Measurements from ENCODE around the gene KCNJ1.

Gene KCNJ1

DNA sequence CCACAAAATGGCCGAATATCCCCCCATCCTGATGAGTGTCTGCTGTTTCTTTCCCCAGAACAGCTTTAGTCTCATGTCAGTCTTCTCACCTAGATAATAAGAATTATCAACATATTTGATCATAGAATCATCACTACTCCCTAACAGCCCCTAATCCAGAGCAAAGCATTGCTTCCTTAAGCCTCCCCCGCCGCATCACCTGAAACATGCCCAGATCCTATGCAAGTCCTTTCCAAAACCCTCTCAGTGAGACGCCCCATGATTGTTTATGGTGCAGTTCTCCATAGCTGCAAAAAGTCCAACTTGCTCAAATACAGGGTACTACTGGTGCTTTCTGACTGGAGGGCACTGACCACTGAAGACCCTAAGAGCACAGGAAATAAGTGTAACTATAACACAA is 20.1 kb downstream of the KCNJ1 start:
- DNase-seq, result no peak

DNA sequence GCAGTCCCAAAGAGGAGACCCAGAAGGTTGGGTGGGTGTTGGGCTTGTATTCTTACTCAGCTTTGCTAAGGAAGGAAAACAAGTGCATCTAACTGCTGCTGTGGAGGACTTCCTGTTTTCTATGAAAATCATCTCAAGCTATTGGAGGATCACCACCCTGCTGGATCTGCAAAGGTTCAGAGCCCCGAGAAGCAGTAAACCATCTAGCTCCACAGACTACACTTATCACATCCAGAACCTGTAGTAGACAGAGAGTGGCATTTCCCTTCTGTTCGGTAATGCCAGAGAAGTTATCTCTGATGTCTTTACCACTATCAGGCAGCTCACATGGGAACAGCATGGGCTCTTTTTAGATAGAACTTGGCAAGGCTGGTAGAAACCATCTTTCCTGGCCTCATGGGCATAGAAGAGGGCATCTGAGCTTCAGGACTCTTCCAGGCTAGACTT is 21.7 kb downstream of the KCNJ1 start:
- peak; percentile 33 for DNase-seq

DNA sequence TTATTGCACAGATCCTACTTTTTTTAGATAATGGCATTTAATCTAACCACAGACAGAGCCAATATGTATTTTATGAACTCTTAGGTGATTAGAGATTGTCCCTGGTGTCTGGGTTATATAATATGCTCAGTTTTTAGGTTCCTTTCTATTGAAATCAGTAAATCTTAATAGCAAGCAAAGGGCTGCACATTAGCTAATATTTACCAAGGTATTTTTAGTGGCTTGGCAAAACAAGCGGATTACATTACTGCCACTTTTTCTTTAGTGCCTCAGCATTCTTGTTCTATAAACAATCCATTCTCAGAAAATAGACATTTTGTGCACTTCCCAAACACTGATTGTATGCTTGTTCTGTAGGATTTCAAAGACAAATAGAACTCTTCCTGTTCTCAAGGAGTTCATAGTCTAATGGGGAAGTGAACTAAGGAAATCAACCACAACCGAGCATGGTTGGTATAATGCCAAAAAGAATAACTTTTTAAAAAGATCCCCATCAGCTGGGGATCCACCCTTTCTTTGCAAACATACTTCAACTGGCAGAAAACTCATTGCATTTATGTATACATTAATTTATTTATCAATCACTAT is 23.8 kb downstream of the KCNJ1 start:
- no peak for DNase-seq

DNA sequence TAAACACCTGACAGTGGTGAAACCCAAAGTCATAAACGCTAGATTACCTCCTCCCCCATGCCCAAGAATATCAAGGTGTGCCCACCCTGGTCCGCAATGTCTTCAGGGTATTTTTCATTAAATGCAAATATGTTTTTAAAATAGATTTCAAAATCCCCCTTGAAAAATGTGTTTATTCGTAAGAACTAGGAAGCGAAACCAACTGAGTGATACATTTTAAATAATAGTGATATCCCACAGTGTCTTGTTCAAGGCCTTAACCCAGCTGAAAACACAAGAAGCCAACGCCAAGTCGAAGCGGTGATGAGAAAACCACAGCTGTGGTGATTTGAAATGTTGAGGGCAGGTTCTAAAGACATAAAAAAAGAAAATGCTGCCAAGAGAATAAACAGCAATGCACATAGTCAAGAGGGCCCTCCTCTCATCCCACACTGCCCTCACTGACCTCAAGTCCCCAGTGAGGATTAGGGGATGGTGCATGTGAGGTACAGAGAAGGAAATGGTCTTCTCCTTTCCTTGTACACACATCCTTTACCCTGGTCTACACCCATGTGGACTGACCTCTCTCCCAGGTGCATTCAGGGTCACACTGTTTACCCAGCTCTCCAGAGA is 25.5 kb downstream of the KCNJ1 start:
- DNase-seq, result no peak

DNA sequence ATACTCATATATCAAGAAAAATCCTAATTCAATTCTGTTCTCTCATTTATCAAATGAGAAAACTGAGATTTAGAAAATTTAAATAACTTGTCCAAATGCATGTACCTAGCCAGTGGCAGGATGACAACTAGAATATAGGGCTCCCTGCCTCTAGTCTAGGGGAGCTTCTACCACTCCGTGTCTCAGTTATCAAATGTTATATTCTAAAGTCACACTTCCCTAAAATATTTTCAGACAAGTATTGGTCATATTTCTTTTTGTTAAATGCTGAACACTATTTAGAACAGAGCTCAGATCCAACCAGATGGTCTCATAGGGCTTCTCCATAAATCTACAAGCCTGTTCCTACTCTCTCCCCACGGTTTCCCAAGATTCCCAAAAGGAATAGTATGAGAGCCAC is 26.3 kb downstream of the KCNJ1 start:
- no peak for DNase-seq

GRCh38 chr11:128840137-128840536 is 27.0 kb downstream of the KCNJ1 start:
- DNase-seq, result no peak

DNA sequence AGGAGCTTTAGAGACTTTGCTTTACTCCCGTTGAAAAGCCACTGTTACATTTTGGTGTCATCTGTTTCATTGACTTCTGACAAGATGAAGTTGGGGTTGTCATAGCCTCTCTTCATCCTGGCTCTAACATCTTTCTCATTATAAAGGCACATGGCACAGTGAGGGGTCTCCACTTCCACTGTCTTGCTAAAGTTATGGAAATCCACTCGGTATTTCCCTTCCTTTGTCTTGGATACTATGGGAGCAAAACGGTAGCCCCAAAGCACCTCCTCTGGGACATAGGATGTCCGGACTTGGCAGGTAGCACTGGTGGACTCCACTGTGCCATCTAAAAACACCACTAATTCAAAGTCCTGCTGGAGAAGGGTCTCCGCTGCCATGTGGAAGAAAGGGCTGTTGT is 28.0 kb downstream of the KCNJ1 start:
- DNase-seq, result no peak

GRCh38 chr11:128837627-128838026 is 29.5 kb downstream of the KCNJ1 start:
- peak; percentile 18 for DNase-seq

- DNase-seq, result no peak
Measured at GRCh38 chr11:128835741-128836430, 31.2 kb downstream of the KCNJ1 start.

DNA sequence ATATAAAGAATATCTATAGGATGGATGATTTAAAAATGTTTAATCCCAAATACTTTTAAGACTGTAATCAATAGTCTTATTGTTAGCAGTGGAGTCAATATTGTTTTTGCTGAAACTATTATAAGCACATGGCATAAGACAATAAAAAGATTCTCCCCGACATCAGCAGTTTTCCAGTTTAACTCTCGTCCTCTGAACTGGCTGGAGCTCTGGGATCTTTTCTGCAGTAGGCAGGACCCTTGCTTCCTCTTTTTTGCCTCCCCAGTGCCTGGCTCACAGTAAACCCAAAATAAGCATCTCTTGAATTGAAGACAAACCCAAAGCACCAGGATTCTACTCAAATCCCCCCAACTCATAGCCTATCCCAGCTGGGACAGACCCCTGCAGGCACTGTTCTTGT is 32.9 kb downstream of the KCNJ1 start:
- no peak for DNase-seq

DNA sequence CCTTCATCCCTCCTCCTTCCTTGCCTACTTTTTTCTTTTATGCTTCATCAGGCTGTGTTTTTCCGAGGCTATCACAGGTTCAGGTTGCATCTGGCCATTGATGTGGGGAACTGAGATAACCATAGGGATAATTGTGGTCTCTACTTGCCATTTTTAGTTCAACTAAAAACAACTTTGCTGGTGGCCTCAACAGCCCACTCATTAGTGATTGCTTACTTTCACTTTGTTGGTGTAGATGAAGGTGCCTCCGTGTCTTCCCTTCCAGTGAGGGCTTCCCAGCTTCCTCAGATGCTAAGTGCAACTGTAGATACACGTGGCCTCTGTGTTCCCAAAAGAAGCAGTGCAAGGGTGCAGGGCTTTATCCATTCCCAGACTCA is 35.0 kb downstream of the KCNJ1 start:
- DNase-seq, result no peak

GRCh38 chr11:128831174-128832120 is 35.6 kb downstream of the KCNJ1 start:
- DNase-seq, result peak; percentile 88

- peak; percentile 49 for DNase-seq
Measured at GRCh38 chr11:128830290-128831173, 36.6 kb downstream of the KCNJ1 start.

DNA sequence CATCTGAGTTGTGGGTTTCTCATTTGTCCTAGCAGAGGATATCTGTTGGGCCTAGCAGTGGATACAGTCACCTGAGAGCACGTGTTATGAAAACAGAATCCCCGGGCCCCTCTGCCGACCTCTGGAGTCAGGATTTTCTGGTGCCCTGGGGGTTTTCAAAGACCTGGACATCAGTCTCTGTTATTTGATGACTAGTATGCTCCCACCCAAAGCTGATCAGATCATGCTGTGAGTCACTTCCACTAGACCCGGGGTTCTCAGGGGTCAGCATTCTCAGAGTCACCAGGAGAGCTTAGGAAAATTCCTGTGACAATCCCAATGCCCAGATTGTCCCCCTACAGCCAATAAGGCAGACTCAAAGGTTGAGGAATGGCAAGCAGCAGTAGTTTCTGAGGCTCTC is 38.7 kb downstream of the KCNJ1 start:
- DNase-seq, result no peak

- no peak for DNase-seq
Measured at GRCh38 chr11:128827191-128827893, 39.8 kb downstream of the KCNJ1 start.

- no peak for DNase-seq
Measured at GRCh38 chr11:128825050-128825784, 41.9 kb downstream of the KCNJ1 start.

- no peak for DNase-seq
Measured at GRCh38 chr11:128824191-128825049, 42.7 kb downstream of the KCNJ1 start.

DNA sequence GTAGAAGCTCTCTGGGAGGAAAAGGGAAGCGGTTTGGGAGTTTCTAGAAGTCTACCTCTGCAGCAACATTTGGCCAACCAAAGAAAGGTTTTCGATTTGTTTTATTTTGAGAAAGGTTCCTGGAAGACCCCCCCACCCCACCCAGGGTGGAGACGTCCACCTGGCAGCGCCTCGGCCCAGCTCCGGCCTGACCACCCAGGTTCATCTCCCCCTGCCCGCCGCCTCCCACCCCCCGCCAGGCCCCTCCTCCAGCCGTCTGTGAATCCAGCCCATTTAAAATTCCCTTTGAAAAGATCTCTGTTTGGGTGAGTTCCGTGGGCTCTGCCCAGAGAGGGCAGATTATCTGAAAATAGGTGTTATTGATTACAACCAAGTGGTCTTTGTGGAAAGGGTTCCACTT is 43.3 kb downstream of the KCNJ1 start:
- DNase-seq, result no peak

DNA sequence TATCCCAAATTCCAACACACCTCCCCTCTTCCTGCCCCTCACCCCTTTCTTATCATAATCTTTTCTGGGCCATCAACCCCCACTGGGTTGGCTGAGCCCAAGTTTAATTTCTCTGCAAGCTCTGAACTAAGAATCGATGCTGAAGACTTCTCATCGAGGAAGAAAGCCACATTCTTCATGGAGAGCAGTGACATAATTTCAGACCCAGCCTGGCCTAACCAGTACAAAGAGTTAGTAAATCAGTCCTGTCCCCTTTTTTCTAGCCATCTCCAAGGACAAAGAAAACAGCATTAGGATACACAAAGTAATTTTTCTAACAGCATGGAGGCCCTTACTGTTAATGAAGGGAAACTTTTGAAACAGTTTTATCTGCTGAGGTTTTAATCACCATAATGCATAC is 45.0 kb downstream of the KCNJ1 start:
- no peak for DNase-seq

DNA sequence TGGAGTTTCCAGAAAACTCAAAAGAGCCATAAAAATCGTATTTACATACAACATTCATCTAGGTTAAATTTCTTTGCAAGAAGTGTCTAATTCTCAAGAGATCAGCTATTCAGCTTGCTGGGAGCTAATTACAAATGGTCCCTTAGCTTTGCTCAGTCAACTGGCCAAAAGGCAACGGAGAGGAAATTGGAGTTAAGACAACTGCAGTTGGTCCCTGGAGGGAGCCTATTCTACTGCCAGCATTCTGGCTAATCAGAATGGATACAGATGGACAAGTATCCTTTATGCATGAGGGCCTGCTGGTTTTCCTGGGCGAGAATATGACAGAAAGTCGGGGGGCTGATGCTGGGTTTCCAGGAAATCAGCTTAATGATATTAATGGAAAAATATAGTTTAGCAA is 45.5 kb downstream of the KCNJ1 start:
- no peak for DNase-seq
